ENCODE results near the gene PIGR. TPM values are rescaled to one million over a fixed set of nuclear protein-coding genes. Genes with fewer than 3 reads are reported as not detected.

The PIGR gene
- total and polyA plus RNA-seq, 2 of the 4 experiments (the other 2 are of a cell fraction), result not detected

- Histone ChIP-seq H3K79me1 (ENCODE audit: low read depth in 1 of 2, low read length in 2 of 2) (peaks cover 0 to 3% of the 10 kb centered on the region in 2 experiments; a peak in 1 of 4 replicates), H3K27me3 (ENCODE audit: control insufficient read depth, insufficient read depth, low read length) (no peaks in the 10 kb centered on the region), H3K4me3 (ENCODE audit: insufficient read depth, low read depth, low read length) (no peak overlapping the region), H3K56ac (ENCODE audit: extremely low read depth, insufficient read depth, low read length) (peak overlapping the region; percentile 53), H2BK15ac (ENCODE audit: low read depth, low read length) (peak overlapping the region; percentile 76), H2AK5ac (ENCODE audit: low read depth, low read length) (peak overlapping the region; percentile 94), H3K9me3 (ENCODE audit: control insufficient read depth, insufficient read depth, low read length) (no peaks in the 10 kb centered on the region), H3K9ac (ENCODE audit: low read depth, low read length) (no peak overlapping the region), H3K18ac (ENCODE audit: low read depth, low read length) (peak overlapping the region; percentile 93), H4K20me1 (ENCODE audit: insufficient read depth, low read length) (no peaks in the 10 kb centered on the region), H4K5ac (ENCODE audit: low read depth, low read length) (peak overlapping the region; percentile 95), H4K91ac (ENCODE audit: insufficient read depth, low read depth, low read length) (peak overlapping the region; percentile 89), H2BK20ac (ENCODE audit: low read depth, low read length) (peak overlapping the region; percentile 94), H3K14ac (replicated peaks; ENCODE audit: low read depth, low read length) (peak overlapping the region; percentile 94), H3K27ac (ENCODE audit: insufficient read depth, low read length) (peak overlapping the region; percentile 84), H4K8ac (ENCODE audit: low read depth in 2 of 2, low read length in 2 of 2) (peak overlapping the region; percentile 38 to 86), H3K23ac (ENCODE audit: low read depth, low read length) (peak overlapping the region; percentile 83; the same call in 1 of the 2 replicates), H3K36me3 (ENCODE audit: control insufficient read depth, insufficient read depth, low read length) (no peaks in the 10 kb centered on the region), H2AFZ (replicated peaks; ENCODE audit: low read length, poor library complexity) (peak overlapping the region; percentile 11), H2BK120ac (ENCODE audit: low read depth, low read length) (peak overlapping the region; percentile 97), H3K4me2 (ENCODE audit: low read depth, low read length) (peak overlapping the region; percentile 74), H2BK5ac (ENCODE audit: low read depth, low read length, poor library complexity, severe bottlenecking) (peak overlapping the region; percentile 80), H3K4me1 (ENCODE audit: control insufficient read depth, insufficient read depth, low read length) (peaks cover 28% of the 10 kb centered on the region), H3K9me1 (ENCODE audit: insufficient read depth, low read length) (peaks cover 28% of the 10 kb centered on the region), H2AK9ac (replicated peaks; ENCODE audit: low read depth, low read length, poor library complexity) (peak overlapping the region; percentile 65), H3K4ac (ENCODE audit: low read depth, low read length) (peak overlapping the region; percentile 98)
- ChIA-PET POLR2A (ENCODE audit: unreplicated experiment) (no interaction called here), CTCF (interaction anchor here (1.0 to 1.1 kb wide), 2 partner anchors 22 to 25 kb away, joined by 3 read pairs; partner anchors contain the start of gene IL20)
- BruUV-seq (replicated peaks), result no TSS peak
- dilution Hi-C loops (cut with HindIII; ENCODE audit: low sequenced_read_pairs, unreplicated experiment) (no loop called here), in situ Hi-C loops (cut with MboI; ENCODE audit: low sequenced_read_pairs) (no loop called here), intact Hi-C loops (cut with micrococcal nuclease) (no loop called here)
- DNase-seq (peak; percentile 84), ATAC-seq (ENCODE audit: low read depth) (peak; percentile 30)
- WGBS, 2 experiments (ENCODE audit: extremely low coverage in 2 of 2, insufficient read length in 1 of 2), result 100% methylated on average over 2 of the region's 15 CpGs; no CpG with 5 or more reads in 1 of the 2 experiments
- TF ChIP-seq ELK1 (IDR thresholded peaks at IDR 0.05; ENCODE audit: borderline replicate concordance, low read depth, low read length) (no peak), POLR2A (IDR thresholded peaks at IDR 0.05; ENCODE audit: low read depth, low read length) (peak; percentile 41), NFE2L2 (IDR thresholded peaks at IDR 0.05; ENCODE audit: low read depth, low read length) (no peak), FOS (IDR thresholded peaks at IDR 0.05; ENCODE audit: low read depth, low read length) (0 out of 2 replicates have a peak, but pooled peaks have one; percentile 10), USF2 (IDR thresholded peaks at IDR 0.05; ENCODE audit: low read depth, low read length) (no peak), CTCF (conservative IDR thresholded peaks at IDR 0.05; ENCODE audit: low read depth, low read length) (no peak), MAFK (IDR thresholded peaks at IDR 0.05; ENCODE audit: low read depth, low read length) (no peak), CEBPB (IDR thresholded peaks at IDR 0.05; ENCODE audit: low read depth, low read length) (peak; percentile 42; the same call in 1 of the 2 replicates), SMC3 (IDR thresholded peaks at IDR 0.05; ENCODE audit: low read depth, low read length) (no peak), BHLHE40 (IDR thresholded peaks at IDR 0.05; ENCODE audit: low read depth, low read length) (peak; percentile 99), RCOR1 (IDR thresholded peaks at IDR 0.05; ENCODE audit: insufficient replicate concordance, low read length) (no peak), RFX5 (IDR thresholded peaks at IDR 0.05; ENCODE audit: low read depth, low read length) (no peak), MAZ (IDR thresholded peaks at IDR 0.05; ENCODE audit: borderline replicate concordance, low read depth, low read length) (0 out of 2 replicates have a peak, but pooled peaks have one; percentile 38)
Measured at GRCh38 chr1:206890125-206891060, 55.9 kb downstream of the PIGR start.

Data from IMR-90 (cell line).